ENCODE measurements around the gene KRT222. TPM values are rescaled to one million over a fixed set of nuclear protein-coding genes. Genes with fewer than 3 reads are reported as not detected.
A peak's percentile ranks its signal among the peaks of the same experiment; 100 is the strongest.

KRT222 gene
- total and polyA plus RNA-seq, 2 of the 13 experiments (the other 11 are each of a cell fraction or from before 2014, with no cell fraction given): not detected

GRCh38 chr17:40647624-40648383 is 17.2 kb downstream of the KRT222 start, which contains the start of gene SMARCE1 (continued):
- TF ChIP-seq SKIL (CRISPR knock-in tag; IDR thresholded peaks at IDR 0.05; ENCODE audit: borderline replicate concordance): no peak
- TF ChIP-seq ZNF644 (CRISPR knock-in tag; IDR thresholded peaks at IDR 0.05; ENCODE audit: low read depth): no peak
- peak; percentile 35; the same call in 1 of the 2 replicates for TF ChIP-seq NR2C2 (CRISPR knock-in tag; IDR thresholded peaks at IDR 0.05; ENCODE audit: borderline replicate concordance)
- TF ChIP-seq PAWR (CRISPR knock-in tag; IDR thresholded peaks at IDR 0.05; ENCODE audit: borderline replicate concordance): no peak
- no peak for TF ChIP-seq ZNF3 (CRISPR knock-in tag; IDR thresholded peaks at IDR 0.05)
- TF ChIP-seq FUBP1 (CRISPR knock-in tag; IDR thresholded peaks at IDR 0.05; ENCODE audit: borderline replicate concordance): no peak
- TF ChIP-seq MXD3 (CRISPR knock-in tag; IDR thresholded peaks at IDR 0.05): peak; percentile 76
- TF ChIP-seq ZFP37 (CRISPR knock-in tag; IDR thresholded peaks at IDR 0.05; ENCODE audit: borderline replicate concordance): peak; percentile 75; the same call in 1 of the 2 replicates
- TF ChIP-seq ZBTB10 (CRISPR knock-in tag; IDR thresholded peaks at IDR 0.05; ENCODE audit: borderline replicate concordance): no peak; the same call in 1 of the 2 replicates
- TF ChIP-seq PLRG1 (conservative IDR thresholded peaks at IDR 0.05): no peak
- TF ChIP-seq NRL (CRISPR knock-in tag; IDR thresholded peaks at IDR 0.05; ENCODE audit: borderline replicate concordance): peak; percentile 81
- peak; percentile 91 for TF ChIP-seq MYPOP (CRISPR knock-in tag; IDR thresholded peaks at IDR 0.05)
- peak; percentile 53; the same call in 1 of the 2 replicates for TF ChIP-seq MXD4 (CRISPR knock-in tag; IDR thresholded peaks at IDR 0.05)
- TF ChIP-seq ZNF749 (CRISPR knock-in tag; IDR thresholded peaks at IDR 0.05; ENCODE audit: borderline replicate concordance): peak; percentile 53
- TF ChIP-seq TCF12 (IDR thresholded peaks at IDR 0.05): no peak
- TF ChIP-seq TCF12 (CRISPR knock-in tag; IDR thresholded peaks at IDR 0.05): 0 out of 2 replicates have a peak, but pooled peaks have one; percentile 61
- no peak for TF ChIP-seq ZNF138 (CRISPR knock-in tag; IDR thresholded peaks at IDR 0.05; ENCODE audit: low read depth)

Data from HepG2 (cell line).